Testis (tissue), 3 donors: ENCODE data around the gene NUP188. TPM values are rescaled to one million over a fixed set of nuclear protein-coding genes. Genes with fewer than 3 reads are reported as not detected.

Experiments used
- DNase-seq: peaks from one replicate; pipeline ENCODE4 v3.0.0-alpha.2; 2019
- H3K27ac ChIP-seq, 2 donors: fragments of 200-600 bp; sonication (generic); one replicate each; pipeline ENCODE4 v1.5.1; 2019
- H3K27me3 ChIP-seq: fragments of 200-600 bp; sonication (generic); one replicate; pipeline ENCODE4 v1.5.1; 2019
- H3K36me3 ChIP-seq: fragments of 200-600 bp; sonication (generic); one replicate; pipeline ENCODE4 v1.5.1; 2017; ENCODE audit warnings: low read depth; ENCODE audit errors: missing control alignments
- H3K4me1 ChIP-seq: fragments of 200-600 bp; sonication (generic); one replicate; pipeline ENCODE4 v1.5.1; 2019
- H3K4me3 ChIP-seq, 2 donors: fragments of 200-600 bp; sonication (generic); one replicate each; pipeline ENCODE4 v1.5.1; 2017 to 2019
- H3K9me3 ChIP-seq: fragments of 200-600 bp; sonication (generic); one replicate; pipeline ENCODE4 v1.5.1; 2017
- CTCF ChIP-seq, 3 experiments: fragments of 450-650 bp in 2 of 3; fragments of 200-600 bp in 1 of 3; sonication (generic) in 1 of 3; IDR thresholded peaks; one replicate each; pipeline ENCODE4 v1.5.1; 2016 to 2019; ENCODE audit warnings: antibody characterized with exemption in 3 of 3, mild to moderate bottlenecking in 2 of 3, moderate library complexity in 1 of 3
- POLR2A ChIP-seq: fragments of 450-650 bp; IDR thresholded peaks from one replicate; pipeline ENCODE4 v1.6.1; 2017; ENCODE audit warnings: antibody characterized with exemption, mild to moderate bottlenecking, moderate library complexity
- WGBS, 2 donors: methylation state at CpG; one replicate each; pipeline ENCODE4 v1.1.5; 2018; 5-methylcytosine and 5-hydroxymethylcytosine counted together
- intact Hi-C: fragments of 100-400 bp; cut with DNase I; formaldehyde crosslinking; loops from one replicate; pipeline ENCODE4 v1.15.1; 2023; ENCODE audit warnings: low total_unique reads
- polyA plus RNA-seq: library from polyadenylated mRNA; stranded (reverse); fragments of 350-450 nt; fragmentation: Illumina TruSeq; extraction: RNeasy Lipid Tissue Mini Kit (QIAGEN cat#74804); gene quantifications from one replicate; pipeline ENCODE4 v1.2.3, GENCODE V29; 2014; ENCODE audit warnings: low read depth, low replicate concordance; ENCODE audit not compliant: insufficient read depth
- total RNA-seq, 2 donors: library from RNA; depleted of rRNA; stranded (reverse); fragments of >200 nt; gene quantifications; one replicate each; pipeline ENCODE4 v1.2.3, GENCODE V29; 2016

NUP188 gene
- total and polyA plus RNA-seq, 3 donors from 2014 or later, result 165 to 241 (median 184) TPM

GRCh38 chr9:128929560-128929959 lies 17.9 kb upstream of the NUP188 start:
- intact Hi-C loops, result loop anchor here (5.0 kb wide), 1 partner anchor 67 kb away; no protein-coding TSS in a partner anchor
- no peaks in the 10 kb centered on the region for H3K9me3 ChIP-seq
- H3K27me3 ChIP-seq, result no peaks in the 10 kb centered on the region
- DNase-seq, result no peak
- TF ChIP-seq POLR2A, result no peak
- no peak for TF ChIP-seq CTCF (IDR thresholded peaks at IDR 0.05)
- no peaks in the 10 kb centered on the region for H3K36me3 ChIP-seq
- H3K4me1 ChIP-seq, result peaks cover 3% of the 10 kb centered on the region
- no peak overlapping the region for H3K27ac ChIP-seq
- WGBS, 2 donors, result 89 to 91% methylated on average over 4 of the region's 4 CpGs
- H3K4me3 ChIP-seq, result no peak overlapping the region

DNA sequence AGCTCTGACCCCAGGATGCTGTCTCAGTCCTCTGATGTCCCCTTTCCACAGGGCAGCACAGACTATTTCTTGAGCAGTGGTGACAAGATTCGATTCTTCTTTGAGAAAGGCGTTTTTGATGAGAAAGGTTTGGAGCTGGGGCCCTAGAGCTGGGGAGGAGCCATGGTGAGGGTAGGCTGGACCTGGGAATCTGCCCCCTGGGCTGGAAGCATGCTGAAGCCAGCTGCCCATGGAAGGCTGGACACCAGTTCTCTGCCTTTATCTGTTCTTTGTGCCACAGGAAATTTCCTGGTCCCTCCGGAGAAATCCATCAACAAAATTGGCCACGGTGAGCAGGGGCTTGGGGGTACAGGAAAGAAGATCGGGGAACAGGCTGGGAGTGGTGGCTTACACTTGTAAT lies 13.8 kb upstream of the NUP188 start:
- intact Hi-C loops, result no loop called here
- TF ChIP-seq CTCF (IDR thresholded peaks at IDR 0.05), result no peak
- no peak for TF ChIP-seq POLR2A
- WGBS, 2 donors, result 92 to 95% methylated on average over 5 of the region's 5 CpGs
- no peaks in the 10 kb centered on the region for H3K9me3 ChIP-seq
- H3K27ac ChIP-seq, result no peak overlapping the region
- H3K27me3 ChIP-seq, result no peaks in the 10 kb centered on the region
- H3K4me1 ChIP-seq, result no peaks in the 10 kb centered on the region
- no peaks in the 10 kb centered on the region for H3K36me3 ChIP-seq
- H3K4me3 ChIP-seq, result no peak overlapping the region
- no peak for DNase-seq

DNA sequence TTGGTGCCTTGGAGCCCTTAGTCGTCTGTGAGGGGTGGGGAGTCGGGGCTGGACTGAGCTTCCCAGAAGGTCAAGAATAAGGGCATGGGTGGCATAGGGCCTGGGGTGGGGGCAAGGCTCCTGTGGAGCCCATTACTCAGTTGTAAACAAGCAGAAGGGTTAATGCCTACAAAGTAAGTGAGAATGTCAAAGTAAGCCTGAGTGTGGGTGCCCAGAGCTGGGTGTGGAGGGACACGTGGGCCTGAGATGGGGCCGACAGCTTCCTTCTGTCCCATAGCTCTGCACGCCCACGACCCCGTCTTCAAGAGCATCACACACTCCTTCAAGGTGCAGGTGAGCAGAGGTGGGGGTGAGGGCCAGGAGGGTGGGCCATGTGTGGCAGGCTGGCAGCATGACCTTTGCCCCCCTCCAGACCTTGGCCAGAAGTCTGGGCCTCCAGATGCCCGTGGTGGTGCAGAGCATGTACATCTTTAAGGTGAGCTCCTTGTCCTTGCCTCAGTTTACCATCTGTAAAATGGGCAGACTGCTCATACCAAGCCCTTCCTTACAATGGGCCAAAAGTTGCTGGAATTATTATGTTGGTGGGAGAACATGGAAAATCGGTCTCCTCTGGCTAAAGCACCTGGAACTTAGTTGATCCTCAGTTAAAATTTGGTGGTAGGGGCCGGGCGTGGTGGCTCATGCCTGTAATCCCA lies 11.2 kb upstream of the NUP188 start:
- no peaks in the 10 kb centered on the region for H3K36me3 ChIP-seq
- H3K4me1 ChIP-seq, result peaks cover 5% of the 10 kb centered on the region
- 91% methylated on average over 11 of the region's 11 CpGs for WGBS, 2 donors
- DNase-seq, result no peak
- H3K9me3 ChIP-seq, result no peaks in the 10 kb centered on the region
- H3K4me3 ChIP-seq, result no peak overlapping the region
- no peak for TF ChIP-seq POLR2A
- TF ChIP-seq CTCF (IDR thresholded peaks at IDR 0.05), result no peak
- no peak overlapping the region for H3K27ac ChIP-seq
- intact Hi-C loops, result no loop called here
- no peaks in the 10 kb centered on the region for H3K27me3 ChIP-seq

DNA sequence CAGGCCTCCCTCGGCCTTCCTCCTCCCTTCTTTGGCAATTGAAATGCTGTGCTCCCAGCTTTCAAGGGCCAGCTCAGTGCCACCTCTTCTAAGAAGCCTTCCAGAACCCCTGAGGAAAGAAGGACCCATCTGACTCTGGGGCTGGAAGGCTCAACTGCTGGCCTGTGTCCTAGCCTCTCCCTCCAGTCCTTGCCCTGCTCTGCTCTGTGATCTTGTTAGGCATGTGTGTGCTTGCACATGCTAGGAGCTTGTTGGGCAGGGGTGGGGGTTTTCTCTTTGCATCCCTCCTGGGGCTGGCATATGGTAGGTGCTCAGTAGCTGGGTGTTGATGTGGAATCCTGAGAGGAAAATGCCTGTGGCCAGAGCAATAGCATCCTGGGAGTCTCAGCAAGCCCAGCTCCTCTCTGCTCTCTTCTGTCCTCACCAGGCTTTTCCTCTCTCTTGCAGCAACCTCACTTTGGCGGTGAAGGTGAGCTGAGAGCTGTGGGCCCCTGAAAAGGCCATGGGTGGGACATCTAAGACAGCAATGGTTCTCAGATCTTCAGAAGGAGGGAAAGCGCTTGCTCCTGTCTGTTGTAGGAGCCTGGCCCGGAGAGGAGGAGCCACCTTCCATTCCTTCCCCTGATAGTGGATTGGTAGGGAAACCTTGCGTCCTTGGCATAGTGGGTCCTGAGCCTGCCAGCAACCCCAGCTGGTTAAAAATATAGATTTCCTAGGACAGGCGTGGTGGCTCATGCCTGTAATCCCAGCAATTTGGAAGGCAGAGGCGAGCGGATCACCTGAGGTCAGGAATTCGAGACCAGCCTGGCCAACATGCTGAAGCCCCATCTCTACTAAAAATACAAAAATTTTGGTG lies 10.0 kb upstream of the NUP188 start:
- Histone ChIP-seq H3K4me3 (no peak overlapping the region), H3K36me3 (no peaks in the 10 kb centered on the region), H3K27me3 (no peaks in the 10 kb centered on the region), H3K9me3 (no peaks in the 10 kb centered on the region), H3K4me1 (peaks cover 5% of the 10 kb centered on the region), H3K27ac (no peak overlapping the region)
- no peak for TF ChIP-seq POLR2A
- TF ChIP-seq CTCF (IDR thresholded peaks at IDR 0.05), result no peak
- intact Hi-C loops, result no loop called here
- no peak for DNase-seq
- 76 to 79% methylated on average over 5 to 9 of the region's 9 CpGs for WGBS, 2 donors
